LNCaP clone FGC (cell line): ENCODE data around the gene ZMIZ1.

ENCODE experiments used
- DNase-seq: peaks from one replicate; pipeline ENCODE4 v3.0.0-alpha.2; 2011; ENCODE audit warnings: low read depth
- H3K4me3 ChIP-seq: 2 replicates; pipeline ENCODE4 v1.5.1; 2011; ENCODE audit warnings: mild to moderate bottlenecking, low read depth, low read length, control low read depth
- CTCF ChIP-seq: IDR thresholded peaks from 2 replicates; pipeline ENCODE4 v1.5.1; 2012; ENCODE audit warnings: mild to moderate bottlenecking; ENCODE audit not compliant: control insufficient read depth, insufficient read depth; ENCODE audit errors: extremely low read depth

The ZMIZ1 gene

DNA sequence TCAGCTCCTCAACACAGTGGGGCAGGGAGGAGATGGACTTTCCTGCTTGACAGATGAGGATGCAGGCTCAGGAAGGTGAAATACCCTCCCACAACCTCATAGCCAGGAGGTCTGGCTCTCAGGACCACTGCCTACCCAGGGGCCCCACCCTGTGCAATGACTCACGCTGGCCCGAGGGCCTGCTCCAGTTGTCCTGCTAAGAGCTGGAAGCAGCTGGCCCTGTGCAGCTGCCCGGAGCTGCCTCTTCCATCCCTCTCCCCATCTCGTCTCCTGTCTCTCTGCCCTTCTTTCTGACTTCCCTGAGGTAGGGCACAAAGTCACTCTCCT is 123.9 kb downstream of the ZMIZ1 start:
- no peak overlapping the region for H3K4me3 ChIP-seq
- no peak for TF ChIP-seq CTCF
- DNase-seq: no peak

DNA sequence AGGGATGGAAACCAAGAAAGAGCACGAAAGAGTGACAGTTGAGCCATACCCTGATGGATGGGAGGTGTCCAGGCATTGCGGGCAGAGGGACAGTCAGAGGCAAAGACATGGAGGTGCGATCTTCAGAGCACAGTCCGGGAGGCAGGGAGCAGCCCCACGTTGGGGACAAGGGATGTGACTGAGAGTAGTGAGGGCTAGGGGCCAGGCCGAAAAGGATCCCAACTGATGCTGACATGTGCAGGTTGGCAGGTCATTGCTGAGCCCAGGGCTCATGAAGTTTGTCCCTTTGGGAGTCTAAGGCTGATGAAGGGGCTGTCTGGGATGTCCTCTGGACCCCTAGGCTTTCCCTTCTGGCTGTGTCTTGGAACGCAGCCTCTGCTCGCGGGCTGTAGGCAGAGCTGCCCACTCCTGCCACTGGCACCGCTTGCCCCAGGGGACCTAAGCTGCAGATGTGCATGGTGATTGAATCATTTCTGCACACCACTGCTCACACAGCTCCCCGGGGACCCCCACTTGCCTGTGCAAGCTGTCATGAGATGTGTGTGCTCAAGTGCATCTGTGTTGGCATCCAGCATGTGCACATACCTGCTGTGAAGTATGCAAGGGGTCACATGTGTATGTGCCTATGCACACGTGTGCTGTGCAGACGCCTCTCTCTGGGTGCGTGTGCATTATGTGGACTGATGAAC is 125.1 kb downstream of the ZMIZ1 start:
- H3K4me3 ChIP-seq: no peak overlapping the region
- no peak for DNase-seq
- TF ChIP-seq CTCF: no peak

GRCh38 chr10:79195091-79195923 is 126.5 kb downstream of the ZMIZ1 start:
- peak; percentile 75 for DNase-seq
- TF ChIP-seq CTCF: peak; percentile 94
- H3K4me3 ChIP-seq: no peak overlapping the region

- no peak overlapping the region for H3K4me3 ChIP-seq
- TF ChIP-seq CTCF: peak; percentile 88
- peak; percentile 17 for DNase-seq
These were observed 128.0 kb downstream of the ZMIZ1 start for GRCh38 chr10:79196470-79197461.

DNA sequence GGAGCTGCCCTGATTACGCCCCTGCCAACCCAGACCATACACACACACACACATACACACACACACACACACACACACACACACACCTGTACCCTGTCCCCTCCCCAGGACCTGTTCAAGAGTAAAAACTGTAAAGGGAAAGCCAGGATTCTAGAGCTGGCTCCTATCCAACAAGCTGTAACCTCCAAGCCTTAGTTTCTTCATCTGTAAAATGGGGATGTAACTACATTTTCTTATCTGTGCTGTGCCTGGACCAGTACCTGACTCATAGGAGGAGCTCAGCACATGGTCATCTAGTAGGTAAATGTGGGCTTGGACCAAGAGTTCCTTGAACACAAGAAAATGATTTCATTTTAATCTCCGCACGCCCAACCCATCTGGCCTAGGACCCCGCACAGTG is 128.8 kb downstream of the ZMIZ1 start:
- no peak for TF ChIP-seq CTCF
- H3K4me3 ChIP-seq: no peak overlapping the region
- DNase-seq: no peak

- H3K4me3 ChIP-seq: no peak overlapping the region
- TF ChIP-seq CTCF: no peak
- no peak for DNase-seq
These were observed 131.6 kb downstream of the ZMIZ1 start for GRCh38 chr10:79200346-79200745.
